ENCODE measurements around the gene EVPL. TPM values are rescaled to one million over a fixed set of nuclear protein-coding genes. Genes with fewer than 3 reads are reported as not detected.

The EVPL gene
- total RNA-seq, 1 donor = 0.43 TPM

DNA sequence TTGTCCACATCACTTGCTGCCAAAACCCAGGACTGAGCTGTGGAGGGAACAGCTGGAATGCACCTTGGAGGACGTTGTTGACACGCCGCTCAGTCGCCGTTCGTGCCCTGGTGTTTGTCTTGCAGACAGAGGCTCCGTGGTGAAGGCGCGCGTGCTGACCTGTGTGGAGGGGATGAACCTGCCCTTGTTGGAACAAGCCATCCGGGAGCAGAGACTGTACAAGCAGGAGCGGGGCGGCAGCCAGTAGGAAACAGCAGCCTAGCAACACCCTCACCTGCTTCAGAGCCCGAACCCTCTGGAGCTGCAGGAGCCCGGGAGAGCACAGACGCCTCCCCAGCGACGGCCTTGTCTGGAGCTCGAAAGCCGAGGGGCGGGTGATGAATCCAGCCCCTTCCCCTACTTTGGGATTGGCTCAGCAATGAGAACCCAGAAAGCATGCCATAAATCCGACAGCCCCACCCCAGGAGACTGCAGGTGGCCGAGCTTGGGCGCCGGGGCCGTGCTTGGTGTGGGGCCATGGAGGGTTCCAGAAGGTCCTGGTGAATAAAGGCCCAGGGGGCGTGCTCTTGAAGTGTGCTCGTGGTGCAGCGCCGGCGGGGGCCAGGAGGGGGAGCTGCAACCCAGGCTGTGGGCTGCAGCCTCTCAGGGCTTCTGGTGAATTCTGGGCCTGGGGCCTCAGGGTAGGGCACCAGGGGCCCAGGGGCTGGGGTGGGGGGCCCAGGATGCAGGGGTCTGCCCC, 26.9 kb downstream of the EVPL start:
- TF ChIP-seq, protein P1, sequence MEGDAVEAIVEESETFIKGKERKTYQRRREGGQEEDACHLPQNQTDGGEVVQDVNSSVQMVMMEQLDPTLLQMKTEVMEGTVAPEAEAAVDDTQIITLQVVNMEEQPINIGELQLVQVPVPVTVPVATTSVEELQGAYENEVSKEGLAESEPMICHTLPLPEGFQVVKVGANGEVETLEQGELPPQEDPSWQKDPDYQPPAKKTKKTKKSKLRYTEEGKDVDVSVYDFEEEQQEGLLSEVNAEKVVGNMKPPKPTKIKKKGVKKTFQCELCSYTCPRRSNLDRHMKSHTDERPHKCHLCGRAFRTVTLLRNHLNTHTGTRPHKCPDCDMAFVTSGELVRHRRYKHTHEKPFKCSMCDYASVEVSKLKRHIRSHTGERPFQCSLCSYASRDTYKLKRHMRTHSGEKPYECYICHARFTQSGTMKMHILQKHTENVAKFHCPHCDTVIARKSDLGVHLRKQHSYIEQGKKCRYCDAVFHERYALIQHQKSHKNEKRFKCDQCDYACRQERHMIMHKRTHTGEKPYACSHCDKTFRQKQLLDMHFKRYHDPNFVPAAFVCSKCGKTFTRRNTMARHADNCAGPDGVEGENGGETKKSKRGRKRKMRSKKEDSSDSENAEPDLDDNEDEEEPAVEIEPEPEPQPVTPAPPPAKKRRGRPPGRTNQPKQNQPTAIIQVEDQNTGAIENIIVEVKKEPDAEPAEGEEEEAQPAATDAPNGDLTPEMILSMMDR (IDR thresholded peaks at IDR 0.05; ENCODE audit: insufficient read depth, low read depth, low read length) = peak; percentile 66
- H3K4me3 ChIP-seq (ENCODE audit: low read depth, low read length) = no peak overlapping the region
- peak; percentile 30 for DNase-seq (ENCODE audit: low read depth)

DNA sequence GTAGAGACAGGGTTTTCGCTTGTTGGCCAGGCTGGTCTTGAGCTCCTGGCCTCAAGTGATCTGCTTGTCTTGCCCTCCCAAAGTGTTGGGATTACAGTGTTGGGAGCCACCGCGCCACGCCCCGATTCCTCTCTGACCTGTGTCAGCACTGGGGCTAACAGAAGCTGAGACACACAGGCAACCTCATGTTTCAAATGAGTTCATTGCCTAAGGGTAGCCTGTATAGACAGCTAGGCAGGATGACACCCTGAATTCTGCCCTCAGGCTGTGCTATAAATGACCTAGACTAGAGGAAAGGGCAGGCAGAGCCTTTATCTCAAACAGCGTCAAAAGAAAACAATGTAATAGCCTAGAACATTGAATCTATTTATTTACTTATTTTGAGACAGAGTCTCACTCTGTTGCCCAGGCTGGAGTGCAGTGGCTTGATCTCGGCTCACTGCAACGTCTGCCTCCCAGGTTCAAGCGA, 28.7 kb downstream of the EVPL start:
- no peak overlapping the region for H3K4me3 ChIP-seq (ENCODE audit: low read depth, low read length)
- TF ChIP-seq, protein P1 (IDR thresholded peaks at IDR 0.05; ENCODE audit: insufficient read depth, low read depth, low read length) = no peak
- DNase-seq (ENCODE audit: low read depth) = no peak

DNA sequence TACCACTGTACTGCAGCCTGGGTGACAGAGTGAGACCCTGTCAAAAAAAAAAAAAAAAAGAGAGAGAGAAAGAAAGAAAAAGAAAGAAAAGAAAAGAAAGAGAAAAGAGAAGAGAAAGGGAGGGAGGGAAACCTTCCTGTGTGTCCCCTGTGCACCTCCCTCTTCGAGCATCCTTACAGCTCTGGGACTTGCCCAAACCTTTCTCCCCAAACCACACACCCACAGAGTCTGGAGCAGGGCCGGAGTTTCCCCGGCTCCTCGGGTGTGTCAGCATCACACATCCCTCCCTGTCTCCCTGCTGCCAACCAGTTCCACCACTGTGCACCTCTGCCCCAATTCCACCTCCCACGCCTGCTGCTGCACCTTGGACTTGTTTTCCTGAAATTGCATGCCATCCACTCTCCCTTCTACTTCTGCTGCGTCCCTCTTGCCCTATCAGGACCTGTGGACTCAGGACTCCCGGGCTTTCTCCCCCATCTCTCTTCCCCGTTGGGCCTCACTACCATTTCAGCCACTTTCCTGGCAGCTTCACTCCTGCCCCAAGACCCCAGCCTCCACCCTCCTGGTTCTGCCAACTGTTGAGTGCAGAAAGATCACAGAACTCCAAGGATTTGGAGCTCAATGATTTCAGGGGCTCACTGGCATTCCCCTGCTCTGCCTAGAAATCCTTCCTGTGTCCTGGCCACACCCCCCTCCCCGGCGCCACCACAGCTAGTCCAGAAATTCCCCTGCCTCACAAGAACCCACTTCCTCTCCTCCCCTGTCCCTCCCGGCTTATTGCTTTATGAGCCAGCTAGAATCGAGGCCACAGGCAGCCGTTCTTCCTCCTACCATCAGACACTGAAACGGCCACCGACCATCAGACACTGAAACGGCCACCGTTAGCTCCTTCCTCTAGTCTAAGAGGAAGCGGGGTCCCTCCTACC, 30.2 kb downstream of the EVPL start:
- H3K4me3 ChIP-seq (ENCODE audit: low read depth, low read length) = no peak overlapping the region
- DNase-seq (ENCODE audit: low read depth) = peak; percentile 58
- TF ChIP-seq, protein P1 (IDR thresholded peaks at IDR 0.05; ENCODE audit: insufficient read depth, low read depth, low read length) = no peak

DNA sequence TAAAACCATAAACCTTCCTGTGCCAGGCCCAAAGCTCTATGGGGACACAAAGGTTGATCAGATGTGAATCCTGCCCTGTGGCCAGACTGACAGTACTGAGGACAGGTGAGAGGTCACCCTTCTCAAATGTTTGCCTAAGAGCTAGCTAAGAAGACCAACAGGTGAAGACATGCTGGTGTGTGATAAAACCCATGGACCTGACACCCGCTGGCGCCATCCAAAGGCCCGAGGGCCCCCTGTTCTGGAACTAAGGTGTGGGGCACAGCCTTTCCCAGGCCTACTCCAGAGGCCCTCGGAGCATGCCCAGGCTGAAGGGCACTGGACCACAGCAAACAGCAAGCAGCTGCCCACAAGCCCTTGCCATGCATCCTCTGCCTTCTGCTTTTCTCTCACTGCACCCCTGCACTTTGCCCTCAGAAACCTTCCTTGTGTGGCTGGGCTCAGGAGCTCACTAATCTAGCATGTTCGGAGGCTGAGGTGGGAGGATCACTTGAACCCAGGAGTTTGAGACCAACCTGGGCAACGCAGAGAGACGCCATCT, 31.7 kb downstream of the EVPL start:
- H3K4me3 ChIP-seq (ENCODE audit: low read depth, low read length) = no peak overlapping the region
- TF ChIP-seq, protein P1 (IDR thresholded peaks at IDR 0.05; ENCODE audit: insufficient read depth, low read depth, low read length) = no peak
- no peak for DNase-seq (ENCODE audit: low read depth)

DNA sequence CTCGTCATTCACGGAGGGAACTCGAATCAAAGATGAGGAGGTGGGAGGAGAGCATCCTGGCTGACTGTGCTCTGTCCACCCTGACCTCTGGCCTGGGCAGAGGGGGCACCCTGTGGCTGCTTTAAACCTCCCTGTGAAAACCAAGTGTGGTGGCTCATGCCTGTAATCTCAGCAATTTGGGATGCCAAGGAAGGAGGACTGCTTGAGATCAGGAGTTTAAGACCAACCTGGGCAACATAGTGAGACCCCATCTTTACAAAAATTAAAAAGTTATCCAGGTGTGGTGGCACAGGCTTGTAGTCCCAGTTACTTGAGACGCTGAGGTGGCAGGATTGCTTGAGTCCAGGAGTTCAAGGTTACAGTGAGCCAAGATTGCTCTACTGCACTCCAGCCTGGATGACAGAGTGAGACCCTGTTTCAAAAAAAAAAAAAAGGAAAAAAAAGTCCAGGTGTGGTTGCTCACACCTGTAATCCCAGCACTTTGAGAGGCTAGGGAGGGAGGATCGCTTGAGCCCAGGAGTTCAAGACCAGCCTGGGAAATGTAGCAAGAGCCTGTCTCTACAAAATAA, 32.2 kb downstream of the EVPL start:
- no peak for DNase-seq (ENCODE audit: low read depth)
- H3K4me3 ChIP-seq (ENCODE audit: low read depth, low read length) = no peak overlapping the region
- TF ChIP-seq, protein P1 (IDR thresholded peaks at IDR 0.05; ENCODE audit: insufficient read depth, low read depth, low read length) = no peak

DNA sequence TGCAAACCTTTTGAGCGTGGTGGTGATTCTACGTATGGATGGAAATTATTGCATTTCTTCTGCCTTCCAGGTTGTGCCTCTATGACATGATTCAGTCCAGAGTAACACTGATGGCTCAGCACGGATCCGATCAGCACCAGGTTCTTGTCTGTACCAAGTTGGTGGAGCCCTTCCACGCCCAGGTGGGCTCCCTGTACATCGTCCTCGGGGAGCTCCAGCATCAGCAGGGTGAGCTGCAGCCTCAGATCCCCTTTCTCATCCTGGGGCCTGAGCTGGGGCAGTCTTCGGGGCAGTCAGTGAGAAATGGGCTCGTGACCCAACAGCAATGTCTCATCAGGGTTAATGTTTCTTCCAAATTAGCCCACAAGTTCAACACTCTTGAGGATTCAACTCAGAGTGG, 35.7 kb downstream of the EVPL start:
- TF ChIP-seq, protein P1 (IDR thresholded peaks at IDR 0.05; ENCODE audit: insufficient read depth, low read depth, low read length) = no peak
- no peak overlapping the region for H3K4me3 ChIP-seq (ENCODE audit: low read depth, low read length)
- no peak for DNase-seq (ENCODE audit: low read depth)

Measured in fibroblast of villous mesenchyme (primary cell).